Measurements from ENCODE around the gene ACP4.

- TF ChIP-seq CTCF (optimal IDR thresholded peaks at IDR 0.05 in 1 of 3, IDR thresholded peaks at IDR 0.05 in 1 of 3, conservative IDR thresholded peaks at IDR 0.05 in 1 of 3; ENCODE audit: extremely low read depth in 1 of 3, insufficient read depth in 2 of 3, low read length in 3 of 3) (no peak), EZH2 (IDR thresholded peaks at IDR 0.05; ENCODE audit: low read length) (no peak)
These were observed 9.3 kb downstream of the ACP4 start for GRCh38 chr19:50799547-50799851.

Measured in keratinocyte (primary cell).